Epidermal melanocyte (primary cell): ENCODE data around the gene SLC6A8.

Source experiments
- DNase-seq: peaks from one replicate; pipeline ENCODE4 v3.0.0; 2011; ENCODE audit warnings: low spot score; ENCODE audit not compliant: insufficient read length

SLC6A8 gene

DNA sequence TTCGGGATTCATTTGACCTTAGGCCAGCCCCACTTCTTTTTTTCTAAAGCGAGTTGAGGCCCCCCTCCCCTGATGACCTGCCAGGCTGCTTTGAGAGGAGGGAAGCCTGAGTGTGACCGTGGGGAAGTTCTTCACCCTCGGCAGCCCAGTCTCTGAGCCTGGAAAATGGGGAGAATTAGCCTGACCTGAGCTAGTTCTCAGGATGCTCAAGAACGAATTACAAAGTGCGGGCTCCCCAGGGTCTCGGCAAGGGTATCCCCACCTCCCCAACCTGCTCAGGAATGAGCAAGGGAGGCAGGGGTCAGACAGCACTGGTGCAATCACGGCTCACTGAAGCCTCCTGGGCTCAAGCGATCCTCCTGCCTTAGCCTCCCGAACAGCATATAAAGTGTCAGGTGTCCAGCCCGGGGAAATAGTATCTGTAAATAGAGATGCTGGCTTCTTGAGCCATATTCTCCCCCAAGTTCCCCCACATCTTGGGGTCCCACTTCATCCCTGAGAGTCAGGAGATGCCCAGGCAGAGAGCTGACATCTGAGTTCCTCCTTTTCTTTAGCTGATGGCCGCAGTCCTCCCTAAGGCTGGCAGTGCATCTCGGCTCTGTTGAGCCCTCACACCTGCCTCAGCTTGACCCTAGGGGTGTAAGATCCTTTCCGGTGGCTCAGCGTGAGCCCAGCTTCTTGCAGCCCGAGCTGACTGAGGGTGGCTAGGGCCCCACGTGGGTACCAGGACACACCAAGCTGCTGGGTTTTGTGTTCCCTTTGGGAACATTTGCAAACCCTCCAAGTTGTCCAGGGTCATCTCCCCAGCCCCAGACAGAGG, 39.2 kb upstream of the SLC6A8 start:
- DNase-seq, result no peak

GRCh38 chrX:153649178-153649914, 38.4 kb upstream of the SLC6A8 start:
- DNase-seq, result no peak

- DNase-seq, result no peak
These were observed 37.6 kb upstream of the SLC6A8 start for GRCh38 chrX:153649915-153650782.

DNA sequence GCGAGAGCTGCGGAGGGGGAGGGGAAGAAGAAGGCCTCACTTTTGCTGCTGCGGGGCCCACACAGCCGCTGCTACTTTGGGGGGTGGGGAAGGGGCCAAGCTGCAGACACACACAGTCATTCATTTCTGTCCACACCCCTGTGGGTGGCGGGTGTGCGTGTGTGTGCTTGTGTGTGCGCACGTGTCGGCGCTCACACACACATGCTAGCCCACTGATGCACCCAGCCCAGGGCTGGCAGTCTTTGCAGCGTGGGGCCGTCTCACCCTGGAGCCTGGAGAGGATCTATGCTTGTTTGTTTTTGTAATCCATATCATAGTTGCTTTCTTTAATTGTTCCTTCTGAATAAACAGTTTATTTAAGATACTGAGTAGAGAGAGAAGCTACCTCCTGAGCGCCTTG, 36.8 kb upstream of the SLC6A8 start:
- no peak for DNase-seq

GRCh38 chrX:153651540-153652079, 36.1 kb upstream of the SLC6A8 start:
- DNase-seq, result no peak

DNA sequence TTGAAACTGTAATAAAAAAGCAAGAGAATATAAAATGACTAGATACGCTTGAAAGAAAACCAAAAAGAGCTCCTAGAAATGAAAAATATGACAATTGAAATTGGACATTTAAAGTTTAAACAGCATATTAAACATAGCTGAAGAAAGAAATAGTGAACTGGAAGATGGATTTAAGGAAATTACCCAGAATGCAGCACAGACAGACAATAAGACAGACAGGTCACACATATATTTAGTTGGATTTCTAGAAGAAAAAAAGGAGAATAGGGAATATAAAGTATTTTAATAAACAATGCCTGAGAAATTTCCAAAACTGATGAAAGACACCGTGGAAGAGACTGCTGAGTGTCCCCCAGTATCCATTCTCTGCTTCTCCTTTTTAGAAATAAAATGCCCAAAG, 34.2 kb upstream of the SLC6A8 start:
- DNase-seq, result no peak

- no peak for DNase-seq
These were observed 30.6 kb upstream of the SLC6A8 start for GRCh38 chrX:153657161-153657560.

DNA sequence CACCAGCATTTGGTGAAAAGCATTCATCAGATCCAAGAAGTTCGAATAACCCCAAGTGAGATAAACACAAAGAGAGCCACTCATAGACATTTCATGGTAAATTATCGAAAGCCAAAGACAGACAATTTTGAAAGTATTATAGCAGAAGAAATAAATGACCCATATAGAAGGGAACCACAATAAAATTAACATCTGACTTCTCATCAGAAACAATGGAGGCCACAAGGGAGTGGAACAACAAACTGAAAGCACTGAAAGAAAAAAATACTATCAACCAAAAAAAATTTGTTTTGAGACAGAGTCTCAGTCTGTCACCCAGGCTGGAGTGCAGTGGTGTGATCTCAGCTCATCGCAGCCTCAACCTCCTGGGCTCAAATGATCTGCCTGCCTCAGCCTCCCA, 28.5 kb upstream of the SLC6A8 start:
- DNase-seq, result no peak

GRCh38 chrX:153662266-153662665, 25.5 kb upstream of the SLC6A8 start:
- DNase-seq, result no peak

GRCh38 chrX:153665726-153666306, 21.9 kb upstream of the SLC6A8 start:
- no peak for DNase-seq

GRCh38 chrX:153667281-153667955, 20.3 kb upstream of the SLC6A8 start:
- DNase-seq, result no peak

- DNase-seq, result peak; percentile 77
These were observed 19.8 kb upstream of the SLC6A8 start for GRCh38 chrX:153667956-153668396.

DNA sequence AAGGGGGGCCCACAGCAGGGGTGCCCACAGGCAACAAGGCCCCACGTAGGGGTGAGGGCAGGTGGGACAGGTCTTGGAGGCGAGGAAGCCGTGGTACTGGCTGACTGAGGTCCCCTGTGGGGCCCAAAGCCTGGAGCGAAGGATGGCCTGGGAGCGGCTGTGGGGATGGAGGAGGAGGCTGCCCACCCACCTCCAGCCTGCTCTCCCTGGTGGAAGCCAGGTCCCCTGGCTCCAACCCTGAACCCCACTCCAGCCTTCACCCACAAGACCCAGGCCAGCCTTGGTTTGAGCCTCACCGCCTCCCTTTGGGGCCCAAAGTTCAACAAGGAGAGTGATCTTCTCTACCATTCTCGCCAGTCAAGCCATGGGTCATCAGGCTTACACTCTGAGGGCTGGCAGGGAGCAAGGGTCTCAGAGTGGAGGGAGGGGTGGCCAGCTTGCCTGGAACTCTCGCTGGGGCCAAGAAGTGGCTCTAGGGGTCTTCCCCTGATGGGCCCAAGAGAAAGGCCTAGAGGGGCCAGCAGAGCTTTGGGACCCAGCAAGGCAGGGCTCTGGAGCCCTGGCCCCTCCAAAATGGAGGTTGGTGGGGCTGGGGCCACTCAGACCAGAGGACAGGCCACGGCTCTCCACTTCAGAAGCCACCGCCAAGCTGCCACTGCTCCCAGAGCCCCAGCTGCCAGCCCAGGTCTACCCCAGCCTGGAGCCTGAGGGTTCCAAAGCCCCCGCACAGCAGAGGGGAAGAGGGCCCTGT, 19.1 kb upstream of the SLC6A8 start:
- DNase-seq, result no peak

DNA sequence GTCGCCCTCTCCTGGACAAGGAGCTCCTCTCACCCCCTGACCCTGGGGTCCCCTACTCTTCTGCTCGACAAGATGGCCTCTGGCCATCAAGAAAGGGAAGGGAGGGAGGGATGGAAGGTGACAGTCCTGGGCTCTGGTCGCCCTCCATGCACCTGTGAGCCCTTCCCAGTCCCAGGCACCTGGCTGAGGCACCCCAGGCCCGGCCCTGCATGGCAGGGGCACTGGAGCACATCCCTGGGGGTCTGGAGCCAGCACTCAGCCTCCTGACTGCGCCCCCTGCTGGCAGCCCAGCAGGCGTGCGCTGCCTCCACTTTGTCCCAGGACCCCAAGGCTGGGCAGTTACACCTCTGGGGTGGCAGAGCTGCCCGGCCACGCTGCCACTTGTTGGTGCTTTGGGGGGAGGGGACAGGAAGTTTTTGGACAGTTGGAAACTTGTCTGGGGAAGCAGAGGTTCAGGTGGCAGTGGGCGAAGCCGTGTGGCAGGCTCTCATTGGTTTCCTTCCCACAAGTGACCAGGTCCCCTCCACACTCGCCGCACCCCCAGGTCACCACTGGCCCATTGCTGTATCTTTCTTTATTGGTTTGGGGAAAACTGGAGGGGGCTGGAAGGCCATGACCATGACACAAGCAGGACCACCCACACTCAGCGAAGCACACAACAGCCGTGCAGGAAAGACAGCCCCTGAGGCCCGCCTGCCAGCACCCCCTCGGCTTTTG, 18.4 kb upstream of the SLC6A8 start:
- peak; percentile 30 for DNase-seq

- DNase-seq, result no peak
These were observed 17.6 kb upstream of the SLC6A8 start for GRCh38 chrX:153669901-153670731.

- no peak for DNase-seq
These were observed 16.8 kb upstream of the SLC6A8 start for GRCh38 chrX:153670748-153671588.
